Activated T-helper 1 cell treated with anti-CD3 and anti-CD28 coated beads, Interleukin-2, amount 50 U/mL, for 16 hours (primary cell): ENCODE data around the gene C3orf38.
"Not testable (repeated sequence)": the region's sequence is repeated elsewhere in the genome, so short reads cannot be mapped to it uniquely, and the experiment has no call there.

ENCODE experiments used
- DNase-seq, 2 donors: peaks; one replicate each; pipeline ENCODE4 v3.0.0-alpha.2; 2020; ENCODE audit warnings: low read depth in 1 of 2, low spot score in 1 of 2

Gene C3orf38

DNA sequence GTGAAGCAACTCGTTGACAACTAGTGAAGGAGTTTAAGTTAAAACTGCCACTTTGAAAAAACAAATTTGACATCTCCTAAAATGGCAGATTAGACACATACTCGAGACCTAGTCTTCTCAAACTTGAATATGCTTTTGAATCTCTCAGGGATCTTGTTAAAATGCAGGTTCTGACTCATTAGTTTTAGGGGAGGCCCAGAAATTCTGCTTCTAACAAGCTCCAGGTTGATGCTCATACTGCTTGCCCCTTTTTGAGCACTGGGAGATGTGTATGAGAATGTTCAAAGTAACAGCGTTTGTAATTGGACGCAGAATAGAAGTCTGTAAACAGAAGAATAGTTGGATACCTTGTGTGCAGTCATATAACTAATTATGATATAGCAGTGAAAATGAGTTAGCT lies 1.6 kb downstream of the C3orf38 start:
- DNase-seq, result no peak

DNA sequence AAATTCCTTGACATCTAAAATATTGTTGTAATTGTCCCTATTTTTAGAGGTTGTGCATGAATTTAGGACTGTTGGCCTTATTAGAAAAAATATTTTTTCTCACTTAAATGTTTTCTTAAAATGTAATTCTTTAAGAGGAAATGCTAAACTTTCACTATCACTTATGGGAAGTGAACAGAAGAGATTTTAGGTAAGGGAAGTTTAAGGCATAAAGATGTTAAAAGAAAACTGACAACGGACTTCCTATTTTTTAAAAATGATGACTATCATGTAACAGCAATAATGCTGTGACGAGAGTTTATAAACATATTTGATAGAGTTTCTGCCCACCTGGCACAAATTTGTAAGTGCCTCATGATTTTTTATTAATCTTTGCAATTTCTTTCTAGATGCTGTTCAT lies 3.1 kb downstream of the C3orf38 start:
- no peak for DNase-seq

- DNase-seq, result no peak
Measured at GRCh38 chr3:88166419-88166971, 16.7 kb downstream of the C3orf38 start.

DNA sequence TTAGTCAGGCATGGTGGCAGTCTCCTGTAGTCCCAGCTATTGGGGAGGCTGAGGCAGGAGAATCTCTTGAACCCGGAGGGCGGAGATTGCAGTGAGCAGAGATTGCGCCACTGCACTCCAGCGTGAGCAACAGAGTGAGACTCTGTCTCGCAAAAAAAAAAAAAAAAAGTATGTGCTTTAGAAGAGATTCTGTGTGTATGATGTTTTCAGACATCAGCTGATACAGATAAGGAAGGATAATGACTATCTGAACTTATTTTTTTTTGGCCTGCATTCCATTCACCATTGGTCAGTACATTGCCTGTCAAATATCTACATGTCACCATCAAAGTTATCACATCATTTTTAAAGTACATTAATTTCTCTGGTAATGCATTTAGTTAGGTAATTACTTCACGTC lies 17.4 kb downstream of the C3orf38 start:
- no peak for DNase-seq

- DNase-seq, result no peak
Measured at GRCh38 chr3:88167704-88168103, 17.9 kb downstream of the C3orf38 start.

DNA sequence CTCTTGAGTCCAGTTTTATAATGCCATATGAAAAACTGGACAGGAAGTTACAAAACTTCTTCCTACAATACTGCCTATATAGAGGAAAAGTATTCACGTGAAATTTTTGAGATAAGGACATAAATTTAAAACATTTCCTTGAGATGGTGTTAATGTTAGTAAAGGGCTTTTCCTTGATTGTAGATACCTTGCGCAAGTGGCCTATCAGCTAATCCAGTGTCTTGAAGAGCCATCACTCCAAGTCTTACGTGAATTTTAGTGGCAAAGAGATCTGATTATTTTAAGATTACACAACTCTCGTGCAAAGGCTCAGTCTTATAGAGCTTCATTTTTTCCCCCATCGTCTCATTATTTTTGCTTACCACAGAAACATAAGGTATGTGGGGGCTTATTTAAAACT lies 18.4 kb downstream of the C3orf38 start:
- DNase-seq, result no peak

- no peak for DNase-seq
Measured at GRCh38 chr3:88180398-88180999, 30.7 kb downstream of the C3orf38 start.

DNA sequence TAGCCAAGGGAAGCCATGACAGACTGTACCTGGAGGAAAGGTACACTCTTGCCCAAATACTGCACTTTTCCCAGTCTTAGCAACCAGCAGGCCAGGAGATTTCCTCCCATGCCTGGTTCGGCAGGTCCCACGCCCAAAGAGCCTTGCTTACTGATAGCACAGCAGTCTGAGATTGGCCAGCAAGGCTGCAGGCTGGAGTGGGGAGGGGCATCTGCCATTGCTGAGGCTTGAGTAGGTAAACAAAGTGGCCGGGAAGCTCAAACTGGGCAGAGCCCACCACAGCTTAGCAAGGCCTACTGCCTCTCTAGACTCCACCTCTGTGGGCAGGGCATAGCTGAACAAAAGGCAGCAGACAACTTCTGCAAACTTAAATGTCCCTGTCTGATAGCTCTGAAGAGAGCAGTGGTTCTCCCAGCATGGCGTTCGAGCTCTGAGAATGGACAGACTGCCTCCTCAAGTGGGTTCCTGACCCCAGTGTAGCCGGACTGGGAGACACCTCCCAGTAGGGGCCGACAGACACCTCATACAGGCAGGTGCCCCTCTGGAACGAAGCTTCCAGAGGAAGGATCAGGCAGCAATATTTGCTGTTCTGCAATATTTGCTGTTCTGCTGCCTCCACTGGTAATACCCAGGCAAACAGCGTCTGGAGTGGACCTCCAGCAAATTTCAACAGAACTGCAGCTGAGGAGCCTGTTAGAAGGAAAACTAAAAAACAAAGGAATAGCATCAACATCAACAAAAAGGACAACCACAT lies 32.6 kb downstream of the C3orf38 start:
- DNase-seq, result not testable (repeated sequence)

- DNase-seq, result no peak
Measured at GRCh38 chr3:88188436-88188835, 38.7 kb downstream of the C3orf38 start.

GRCh38 chr3:88189361-88189810 lies 39.6 kb downstream of the C3orf38 start:
- no peak for DNase-seq

GRCh38 chr3:88191872-88192409 lies 42.2 kb downstream of the C3orf38 start:
- DNase-seq, result no peak

DNA sequence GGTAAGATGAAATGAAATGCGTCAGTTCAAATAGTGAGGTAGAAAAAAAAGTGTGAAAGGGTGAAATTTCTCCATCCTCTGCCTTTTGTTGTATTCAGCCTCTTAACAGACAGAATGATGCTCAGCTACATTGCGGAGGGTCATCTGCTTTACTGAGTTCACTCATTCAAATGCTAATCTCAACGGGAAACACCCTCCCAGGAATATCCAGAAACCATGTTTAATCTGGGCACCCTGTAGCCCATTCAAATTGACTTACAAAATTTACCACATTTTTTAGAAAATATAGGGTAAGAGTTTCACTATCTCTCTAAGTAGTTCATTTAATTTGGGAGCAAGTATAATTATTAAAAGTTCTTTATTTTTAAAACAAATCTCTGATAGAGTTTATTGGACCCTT lies 42.9 kb downstream of the C3orf38 start:
- DNase-seq, result no peak

DNA sequence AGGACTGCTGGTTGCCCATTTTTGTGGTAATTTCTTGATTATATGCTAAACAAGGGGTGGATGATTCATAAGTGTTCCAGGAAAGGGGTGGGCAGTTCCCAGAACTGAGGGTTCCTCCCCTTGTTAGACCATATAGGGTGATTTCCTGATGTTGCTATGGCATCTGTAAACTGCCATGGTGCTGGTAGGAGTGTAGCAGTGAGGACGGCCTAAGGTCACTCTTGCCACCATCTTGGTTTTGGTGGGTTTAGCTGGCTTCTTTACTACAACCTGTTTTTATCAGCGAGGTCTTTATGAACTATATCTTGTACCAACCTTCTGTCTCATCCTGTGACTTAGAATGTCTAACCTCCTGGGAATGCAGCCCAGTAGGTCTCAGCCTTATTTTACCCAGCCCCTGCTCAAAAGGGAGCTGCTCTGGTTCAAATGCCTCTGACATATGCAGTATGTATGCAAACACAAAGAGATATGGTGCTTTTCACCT lies 46.2 kb downstream of the C3orf38 start:
- DNase-seq, result no peak

GRCh38 chr3:88198121-88198520 lies 48.4 kb downstream of the C3orf38 start:
- no peak for DNase-seq

GRCh38 chr3:88203642-88204055 lies 53.9 kb downstream of the C3orf38 start:
- no peak for DNase-seq
